GM23248 (cell line): ENCODE measurements around the gene ALPK3. TPM values are rescaled to one million over a fixed set of nuclear protein-coding genes. Genes with fewer than 3 reads are reported as not detected.
"Not testable (repeated sequence)": the region's sequence is repeated elsewhere in the genome, so short reads cannot be mapped to it uniquely, and the experiment has no call there.

Experiments
- DNase-seq: peaks from one replicate; pipeline ENCODE4 v3.0.0-alpha.2; 2015
- H2AFZ ChIP-seq: fragments of 200-600 bp; sonication (generic); 2 replicates; pipeline ENCODE4 v1.6.1; 2016; ENCODE audit warnings: antibody characterized with exemption
- H3F3A ChIP-seq: fragments of 200-600 bp; sonication (generic); 2 replicates; pipeline ENCODE4 v1.6.1; 2016; ENCODE audit warnings: mild to moderate bottlenecking, antibody characterized with exemption, mixed run types; ENCODE audit not compliant: insufficient read depth
- H3K27ac ChIP-seq: fragments of 200-600 bp; sonication (generic); 2 replicates; pipeline ENCODE4 v1.5.1; 2016; ENCODE audit warnings: mild to moderate bottlenecking
- H3K27me3 ChIP-seq: fragments of 200-600 bp; sonication (generic); replicated peaks from 2 replicates; pipeline ENCODE4 v1.6.1; 2016; ENCODE audit warnings: mild to moderate bottlenecking; ENCODE audit not compliant: insufficient read depth
- H3K36me3 ChIP-seq: fragments of 200-600 bp; sonication (generic); 2 replicates; pipeline ENCODE4 v1.6.1; 2016; ENCODE audit warnings: low read depth, mild to moderate bottlenecking
- H3K4me1 ChIP-seq: fragments of 200-600 bp; sonication (generic); 2 replicates; pipeline ENCODE4 v1.6.1; 2016; ENCODE audit warnings: mild to moderate bottlenecking; ENCODE audit not compliant: insufficient read depth
- H3K4me2 ChIP-seq: fragments of 200-600 bp; sonication (generic); one replicate; pipeline ENCODE4 v1.6.1; 2016; ENCODE audit warnings: mild to moderate bottlenecking; ENCODE audit not compliant: unreplicated experiment
- H3K4me3 ChIP-seq: fragments of 200-600 bp; sonication (generic); 2 replicates; pipeline ENCODE4 v1.5.1; 2016; ENCODE audit warnings: mild to moderate bottlenecking
- H3K79me2 ChIP-seq: fragments of 200-600 bp; sonication (generic); 2 replicates; pipeline ENCODE4 v1.6.1; 2016; ENCODE audit warnings: mild to moderate bottlenecking; ENCODE audit not compliant: insufficient read depth
- H3K9ac ChIP-seq: fragments of 200-600 bp; sonication (generic); 2 replicates; pipeline ENCODE4 v1.6.1; 2016; ENCODE audit warnings: mild to moderate bottlenecking
- H3K9me2 ChIP-seq: fragments of 200-600 bp; sonication (generic); 2 replicates; pipeline ENCODE4 v1.6.1; 2016; ENCODE audit warnings: mixed run types, mild to moderate bottlenecking, moderate library complexity; ENCODE audit not compliant: insufficient read depth
- H3K9me3 ChIP-seq: fragments of 200-600 bp; sonication (generic); one replicate; pipeline ENCODE4 v1.6.1; 2017; ENCODE audit warnings: low read depth
- H4K20me1 ChIP-seq: fragments of 200-600 bp; sonication (generic); 2 replicates; pipeline ENCODE4 v1.6.0; 2016; ENCODE audit not compliant: insufficient read depth
- EZH2 ChIP-seq: fragments of 200-600 bp; sonication (generic); IDR thresholded peaks from 2 replicates; pipeline ENCODE4 v1.6.1; 2018; ENCODE audit warnings: antibody characterized with exemption, mild to moderate bottlenecking; ENCODE audit not compliant: insufficient read depth, poor library complexity, severe bottlenecking
- EZH2phosphoT487 ChIP-seq: fragments of 200-600 bp; sonication (generic); IDR thresholded peaks from 2 replicates; pipeline ENCODE4 v1.6.1; 2018; ENCODE audit warnings: antibody characterized with exemption, moderate library complexity, mild to moderate bottlenecking, low read depth; ENCODE audit not compliant: insufficient read depth
- WGBS, 2 experiments: methylation state at CpG; one replicate each; pipeline ENCODE4 v1.1.6; 2015 to 2017; ENCODE audit warnings: low lambda C conversion rate in 2 of 2, low coverage in 1 of 2; ENCODE audit errors: missing lambda C conversion rate in 2 of 2; 5-methylcytosine and 5-hydroxymethylcytosine counted together
- in situ Hi-C: fragments of 300-500 bp; cut with MboI; formaldehyde crosslinking; loops from 2 replicates; pipeline ENCODE4 v1.15.0; 2020
- polyA plus RNA-seq: library from polyadenylated mRNA; unstranded; fragments of >200 nt; fragmentation: Nextera tagmentation; extraction: Ambion mirVana; gene quantifications from 2 replicates; pipeline ENCODE4 v1.2.1, GENCODE V29; 2016
- total RNA-seq: library from RNA; depleted of rRNA; stranded (reverse); fragments of >200 nt; shearing (Covaris generic); gene quantifications from 2 replicates; pipeline ENCODE4 v1.2.3, GENCODE V29; 2014

The ALPK3 gene
- total and polyA plus RNA-seq, 2 experiments from 2014 or later, result 5.0 TPM; not detected in 1

DNA sequence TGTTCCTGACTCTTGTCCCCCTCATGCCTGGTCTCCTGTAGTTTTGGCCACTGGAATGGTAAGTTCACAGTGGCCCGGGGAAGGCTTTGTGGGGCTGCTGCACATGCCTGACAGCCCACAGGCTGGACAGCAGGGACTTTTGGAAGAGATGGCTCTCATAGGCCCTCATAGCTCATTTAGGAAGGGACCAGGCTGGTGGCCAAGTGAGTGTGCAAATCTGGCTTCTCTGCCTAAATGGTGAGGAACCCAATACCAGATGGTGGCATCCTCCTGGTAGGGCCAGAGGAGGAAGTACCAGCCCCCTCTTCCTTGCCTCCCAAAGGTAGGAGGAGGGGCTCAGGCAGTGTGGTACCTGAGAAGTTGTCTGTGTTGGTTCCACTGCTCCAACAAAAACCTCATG lies 25.6 kb downstream of the ALPK3 start:
- 90 to 92% methylated on average over 1 of the region's 1 CpG for WGBS, 2 experiments
- Histone ChIP-seq H4K20me1 (no peaks in the 10 kb centered on the region), H3K4me2 (no peak overlapping the region), H2AFZ (no peak overlapping the region), H3K4me3 (no peak overlapping the region), H3K9ac (no peak overlapping the region), H3K79me2 (no peaks in the 10 kb centered on the region), H3K9me2 (no peaks in the 10 kb centered on the region), H3K27ac (no peak overlapping the region), H3K27me3 (no peaks in the 10 kb centered on the region), H3K9me3 (no peaks in the 10 kb centered on the region), H3K4me1 (peaks cover 11% of the 10 kb centered on the region; the same call in 1 of the 2 replicates), H3F3A (no peaks in the 10 kb centered on the region), H3K36me3 (no peaks in the 10 kb centered on the region)
- TF ChIP-seq EZH2 (no peak), EZH2phosphoT487 (no peak)
- no peak for DNase-seq
- in situ Hi-C loops, result no loop called here

GRCh38 chr15:84844964-84845363 lies 27.8 kb downstream of the ALPK3 start:
- Histone ChIP-seq H3K4me3 (no peak overlapping the region), H3K9ac (no peak overlapping the region), H3K9me2 (no peaks in the 10 kb centered on the region), H3K79me2 (no peaks in the 10 kb centered on the region), H3K36me3 (no peaks in the 10 kb centered on the region), H3F3A (no peaks in the 10 kb centered on the region), H2AFZ (no peak overlapping the region), H4K20me1 (no peaks in the 10 kb centered on the region), H3K9me3 (no peaks in the 10 kb centered on the region), H3K27ac (no peak overlapping the region), H3K4me1 (peaks cover 11% of the 10 kb centered on the region; the same call in 1 of the 2 replicates), H3K4me2 (no peak overlapping the region), H3K27me3 (no peaks in the 10 kb centered on the region)
- WGBS, 2 experiments, result 48 to 52% methylated on average over 2 of the region's 2 CpGs
- DNase-seq, result no peak
- in situ Hi-C loops, result no loop called here
- TF ChIP-seq EZH2 (no peak), EZH2phosphoT487 (no peak)

DNA sequence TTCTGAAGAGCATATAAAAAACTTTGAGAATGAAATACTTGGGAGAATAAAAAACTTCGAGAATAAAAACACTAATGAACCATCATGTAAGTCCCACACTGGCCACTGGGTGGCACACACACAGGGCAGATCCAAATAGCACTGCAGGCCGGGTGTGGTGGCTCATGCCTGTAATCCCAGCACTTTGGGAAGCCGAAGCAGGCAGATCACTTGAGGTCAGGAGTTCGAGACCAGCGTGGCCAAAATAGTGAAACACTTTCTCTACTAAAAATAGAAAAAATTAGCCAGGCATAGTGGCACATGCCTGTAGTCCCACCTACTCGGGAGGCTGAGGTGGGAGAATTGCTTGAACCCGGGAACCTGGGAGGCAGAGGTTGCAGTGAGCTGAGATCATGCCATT lies 28.5 kb downstream of the ALPK3 start:
- H3K4me2 ChIP-seq, H3K27me3 ChIP-seq, H3K9ac ChIP-seq, H4K20me1 ChIP-seq, in situ Hi-C loops, H3K4me1 ChIP-seq, H3K9me2 ChIP-seq, H3K27ac ChIP-seq, H3K79me2 ChIP-seq, H3K36me3 ChIP-seq, H3F3A ChIP-seq, H3K9me3 ChIP-seq, H2AFZ ChIP-seq, H3K4me3 ChIP-seq: not testable (repeated sequence)
- 29 to 30% methylated on average over 7 of the region's 7 CpGs for WGBS, 2 experiments
- peak; percentile 80 for DNase-seq

- H4K20me1 ChIP-seq, result no peaks in the 10 kb centered on the region
- DNase-seq, result no peak
These were observed 29.1 kb downstream of the ALPK3 start for GRCh38 chr15:84846269-84846668.

GRCh38 chr15:84847382-84847781 lies 30.2 kb downstream of the ALPK3 start:
- TF ChIP-seq EZH2phosphoT487 (no peak), EZH2 (no peak)
- Histone ChIP-seq H3K9ac (no peak overlapping the region), H3F3A (no peaks in the 10 kb centered on the region), H4K20me1 (no peaks in the 10 kb centered on the region), H3K79me2 (no peaks in the 10 kb centered on the region), H3K27me3 (no peaks in the 10 kb centered on the region), H3K36me3 (no peaks in the 10 kb centered on the region), H3K27ac (no peak overlapping the region), H2AFZ (no peak overlapping the region), H3K9me3 (no peaks in the 10 kb centered on the region), H3K9me2 (no peaks in the 10 kb centered on the region), H3K4me1 (no peaks in the 10 kb centered on the region), H3K4me3 (no peak overlapping the region), H3K4me2 (no peak overlapping the region)
- no peak for DNase-seq
- in situ Hi-C loops, result no loop called here

More at GRCh38 chr15:84846269-84846668, 29.1 kb downstream of the ALPK3 start:
- Histone ChIP-seq H3K9ac (no peak overlapping the region), H2AFZ (no peak overlapping the region), H3K27me3 (no peaks in the 10 kb centered on the region), H3K79me2 (no peaks in the 10 kb centered on the region), H3K4me3 (no peak overlapping the region), H3K4me2 (no peak overlapping the region), H3K4me1 (0 out of 2 replicates have a peak, but pooled peaks cover under 1% of the 10 kb centered on the region), H3K27ac (no peak overlapping the region), H3K9me3 (no peaks in the 10 kb centered on the region), H3F3A (no peaks in the 10 kb centered on the region), H3K36me3 (no peaks in the 10 kb centered on the region), H3K9me2 (no peaks in the 10 kb centered on the region)
- in situ Hi-C loops, result no loop called here
- 89 to 90% methylated on average over 1 of the region's 1 CpG for WGBS, 2 experiments
- TF ChIP-seq EZH2 (no peak), EZH2phosphoT487 (no peak)
